Cardiac septum (tissue), 1 donor: Measurements from ENCODE around the gene MAN2A1. TPM values are rescaled to one million over a fixed set of nuclear protein-coding genes. Genes with fewer than 3 reads are reported as not detected.

Source experiments
- DNase-seq: peaks from one replicate; pipeline ENCODE4 v3.0.0-alpha.2; 2020; ENCODE audit warnings: low spot score
- intact Hi-C: fragments of 100-400 bp; cut with DNase I; formaldehyde crosslinking; loops from one replicate; pipeline ENCODE4 v1.14.0; 2022
- total RNA-seq: library from RNA; stranded (reverse); fragmentation: NEBNext Ultra II Directional; extraction: Animal tissue kit (Norgen Biotek cat#: 25700); gene quantifications from one replicate; pipeline ENCODE4 v1.2.1, GENCODE V29; 2021
- donor health status: DM: no; HTN: no; CAD: no.

The MAN2A1 gene
- total RNA-seq, 1 donor from 2014 or later, result 9.9 TPM

DNA sequence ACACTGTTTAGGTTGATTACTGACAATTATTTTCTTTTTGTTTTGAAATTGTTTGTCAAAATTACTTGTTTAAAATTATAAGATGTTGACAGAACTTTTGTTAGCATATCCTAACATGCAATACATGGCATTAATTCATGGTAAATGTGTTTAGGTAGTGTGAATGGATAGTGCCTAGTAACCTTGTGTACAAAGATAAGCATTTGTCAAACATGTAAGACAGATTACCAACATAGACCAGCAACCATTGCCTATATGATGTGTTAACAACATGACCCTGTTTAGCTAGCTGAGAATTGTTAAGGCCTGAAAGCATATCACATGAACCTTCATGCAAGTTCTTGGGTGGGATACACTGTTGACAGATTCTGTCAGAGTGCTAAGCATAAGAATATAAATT is 13.4 kb downstream of the MAN2A1 start:
- DNase-seq, result no peak
- intact Hi-C loops, result no loop called here

DNA sequence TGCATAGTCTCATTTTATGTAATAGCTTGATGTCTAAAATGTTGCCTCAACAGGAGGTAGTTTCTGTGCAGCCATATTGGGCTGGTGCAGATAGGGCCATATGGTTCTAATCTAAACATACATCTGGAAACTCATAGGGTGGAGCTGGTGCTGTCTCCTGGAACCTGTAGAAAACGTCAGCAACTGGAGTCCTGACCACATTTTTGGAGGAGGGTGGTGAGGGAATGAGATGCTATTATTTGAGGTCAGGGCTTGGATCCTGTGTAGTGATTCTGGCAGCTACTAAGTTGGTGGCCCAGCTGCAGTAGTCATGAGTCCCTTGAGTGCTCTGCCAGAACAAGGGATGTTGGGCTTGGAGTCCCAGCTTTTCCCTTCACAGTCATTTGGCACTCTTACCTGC is 14.1 kb downstream of the MAN2A1 start:
- no peak for DNase-seq
- intact Hi-C loops, result no loop called here

DNA sequence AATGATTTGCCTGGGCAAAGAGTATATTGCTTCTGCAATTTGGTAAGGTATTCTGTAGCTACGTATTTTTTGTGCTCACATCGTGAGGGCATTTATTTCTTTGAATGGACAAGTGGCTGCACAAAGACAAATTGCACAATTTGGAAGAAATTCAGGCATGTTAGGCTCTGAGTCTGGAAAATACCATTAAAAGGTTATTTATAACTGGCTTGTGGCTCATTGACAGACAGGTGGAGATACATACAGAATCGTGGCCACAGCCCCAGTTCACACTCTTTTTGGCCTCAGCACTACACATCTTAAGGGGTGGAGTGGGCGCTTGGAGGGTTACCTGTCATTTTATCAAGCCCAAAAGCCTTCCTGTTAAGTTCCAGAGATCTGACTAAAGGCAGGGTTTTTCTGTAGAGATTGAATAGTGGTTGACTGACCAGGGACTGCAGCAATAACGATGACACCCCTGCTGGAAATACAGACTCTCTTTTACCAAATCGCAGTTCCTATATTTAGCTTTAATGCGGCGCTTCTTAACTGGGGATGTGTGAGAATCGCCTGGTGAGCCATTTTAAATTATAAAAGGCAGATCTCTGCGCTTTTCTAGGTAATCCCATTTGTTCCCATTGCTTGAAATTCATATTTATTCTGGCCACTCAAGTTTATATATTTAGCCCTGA is 14.7 kb downstream of the MAN2A1 start:
- intact Hi-C loops, result no loop called here
- no peak for DNase-seq

DNA sequence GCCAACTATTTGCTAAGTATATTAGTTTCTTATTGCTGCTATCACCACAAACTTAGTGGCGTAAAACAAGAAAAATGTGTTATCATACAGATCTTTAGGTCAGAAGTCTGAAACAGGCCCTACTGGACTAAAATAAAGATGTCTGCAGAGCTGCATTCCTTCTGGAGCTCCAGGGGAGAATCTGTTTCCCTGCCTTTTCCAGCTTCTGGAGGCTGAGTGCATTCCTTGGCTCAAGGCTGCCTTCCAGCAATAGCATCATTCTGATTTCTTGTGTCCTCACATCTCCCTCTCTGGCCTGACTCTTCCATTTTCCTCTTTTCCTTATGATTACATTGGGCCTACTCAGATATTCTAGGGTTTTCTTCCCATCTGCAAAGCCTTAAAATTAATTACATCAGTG is 15.9 kb downstream of the MAN2A1 start:
- intact Hi-C loops, result no loop called here
- DNase-seq, result no peak

DNA sequence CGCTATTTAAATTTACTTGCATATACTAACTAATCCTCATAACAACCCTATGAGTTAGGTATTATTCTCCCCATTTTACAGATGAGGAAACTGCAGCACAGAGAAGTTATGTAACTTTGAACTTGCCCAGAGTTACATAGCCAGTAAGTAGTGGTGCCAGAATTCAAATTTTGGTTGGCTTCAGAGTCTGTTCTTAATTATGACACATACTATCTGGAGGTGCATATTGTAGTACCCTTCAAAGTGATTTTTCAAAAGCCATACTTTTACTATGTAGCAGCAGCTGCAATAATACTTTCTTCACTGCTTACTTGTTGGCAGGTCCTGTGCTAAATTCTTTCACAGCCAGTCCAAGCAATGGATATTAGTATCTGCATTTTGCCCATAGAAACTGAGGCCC is 16.4 kb downstream of the MAN2A1 start:
- no peak for DNase-seq
- intact Hi-C loops, result no loop called here

DNA sequence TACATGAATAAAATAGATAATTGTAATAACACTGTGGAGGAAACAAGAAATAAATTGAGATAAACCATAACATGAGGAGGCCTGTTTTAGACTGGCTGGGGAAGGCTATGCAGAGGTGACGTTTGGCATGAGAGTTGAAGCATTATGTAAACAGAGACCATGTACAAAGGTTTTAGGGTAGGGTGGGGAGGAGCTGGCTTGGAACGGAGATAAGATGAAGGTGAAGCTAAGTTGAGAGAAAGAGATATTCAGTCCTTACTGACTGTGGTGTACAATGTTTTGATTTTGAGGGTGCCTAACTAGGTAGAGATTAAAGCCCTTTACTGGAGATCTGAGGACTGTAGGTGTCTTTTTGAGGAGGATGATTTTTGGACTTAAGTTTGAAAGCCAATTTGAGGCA is 17.8 kb downstream of the MAN2A1 start:
- intact Hi-C loops, result no loop called here
- no peak for DNase-seq

DNA sequence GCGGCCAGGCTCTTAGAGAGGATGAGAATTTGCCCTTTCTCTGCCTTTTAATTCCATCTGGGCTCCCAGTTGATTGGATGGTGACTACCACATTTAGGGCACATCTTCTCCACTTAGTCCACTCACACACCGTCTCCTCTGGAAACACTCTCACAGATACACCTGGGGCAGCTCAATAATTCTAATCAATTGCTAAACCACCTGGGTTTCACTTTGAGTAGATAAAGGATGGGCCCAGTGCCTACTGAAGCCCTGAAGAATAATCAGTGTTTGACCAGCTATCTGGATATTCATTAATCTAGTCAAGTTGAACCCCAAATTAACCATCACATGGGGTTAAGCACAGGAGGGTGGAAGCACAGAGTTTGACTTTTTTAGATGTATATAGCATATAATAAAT is 19.1 kb downstream of the MAN2A1 start:
- intact Hi-C loops, result no loop called here

DNA sequence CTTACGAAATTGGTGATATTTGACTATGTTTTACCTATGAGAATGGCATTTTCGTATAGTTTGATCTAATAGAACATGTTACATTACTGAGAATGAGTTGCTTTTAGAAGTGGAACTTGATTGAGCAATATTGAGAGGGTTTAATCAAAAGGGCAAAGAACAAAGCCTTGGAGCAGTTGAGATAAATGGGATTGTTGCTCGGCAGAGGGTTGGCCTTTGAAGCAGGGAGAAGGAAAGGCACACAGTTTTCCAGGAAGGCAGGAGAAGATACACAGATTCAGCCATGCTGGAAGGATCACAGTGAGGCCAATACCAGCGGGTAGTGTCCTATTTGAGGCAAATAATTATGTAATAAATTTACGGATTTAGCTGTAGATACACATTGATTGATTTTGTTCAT is 19.5 kb downstream of the MAN2A1 start:
- intact Hi-C loops, result no loop called here
- no peak for DNase-seq

More for the DNA sequence above, 19.1 kb downstream of the MAN2A1 start:
- DNase-seq, result no peak

DNA sequence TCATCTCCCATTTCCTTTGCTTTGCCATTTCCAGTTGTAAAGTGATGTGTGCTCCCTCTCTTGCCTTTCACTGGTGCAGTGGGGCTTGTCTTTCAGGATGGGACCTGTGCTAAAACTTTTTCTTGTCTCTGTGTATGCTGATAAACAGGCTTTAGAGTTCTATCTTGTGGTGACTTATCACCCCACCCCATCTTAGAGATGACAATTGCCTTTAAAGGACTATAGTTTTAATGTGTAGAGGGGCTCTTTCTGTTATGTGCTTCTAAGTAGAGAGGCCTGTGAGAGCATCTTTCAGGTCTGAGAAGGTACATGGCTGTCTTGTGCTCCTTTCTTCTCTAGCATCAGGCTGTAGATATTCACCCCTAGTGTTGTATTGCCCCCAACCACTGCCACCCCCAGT is 21.9 kb downstream of the MAN2A1 start:
- intact Hi-C loops, result no loop called here

DNA sequence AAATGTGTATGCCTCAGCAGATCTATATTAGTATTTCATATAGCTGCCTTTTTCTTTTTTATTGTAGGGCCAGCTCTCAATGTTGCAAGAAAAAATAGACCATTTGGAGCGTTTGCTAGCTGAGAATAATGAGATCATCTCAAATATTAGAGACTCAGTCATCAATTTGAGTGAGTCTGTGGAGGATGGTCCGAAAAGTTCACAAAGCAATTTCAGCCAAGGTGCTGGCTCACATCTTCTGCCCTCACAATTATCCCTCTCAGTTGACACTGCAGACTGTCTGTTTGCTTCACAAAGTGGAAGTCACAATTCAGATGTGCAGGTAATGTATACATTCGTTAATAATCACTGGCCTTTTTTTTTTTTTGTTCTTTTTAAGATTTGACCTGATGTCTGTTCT is 23.7 kb downstream of the MAN2A1 start:
- DNase-seq, result no peak
- intact Hi-C loops, result no loop called here

More for the DNA sequence above, 21.9 kb downstream of the MAN2A1 start:
- DNase-seq, result no peak

DNA sequence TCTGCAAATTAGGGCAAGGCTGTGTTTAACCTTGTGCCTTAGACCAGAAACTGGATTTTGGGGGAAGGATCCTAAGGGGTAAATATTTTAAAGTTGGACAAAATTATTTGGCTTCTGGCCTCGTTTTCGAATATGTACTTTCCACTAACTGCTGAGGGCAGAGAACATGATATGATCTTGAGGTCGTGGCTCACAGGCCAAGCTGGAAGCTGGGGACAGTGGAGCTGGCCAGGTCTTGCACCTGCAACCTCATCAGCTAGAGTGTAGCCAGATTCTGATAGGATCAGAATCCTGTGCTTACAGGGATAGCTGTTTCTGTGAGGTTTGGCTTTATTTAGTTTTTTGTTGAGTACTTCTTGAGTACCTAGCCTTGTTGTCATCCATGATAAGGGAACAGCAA is 24.9 kb downstream of the MAN2A1 start:
- DNase-seq, result no peak
- intact Hi-C loops, result no loop called here

DNA sequence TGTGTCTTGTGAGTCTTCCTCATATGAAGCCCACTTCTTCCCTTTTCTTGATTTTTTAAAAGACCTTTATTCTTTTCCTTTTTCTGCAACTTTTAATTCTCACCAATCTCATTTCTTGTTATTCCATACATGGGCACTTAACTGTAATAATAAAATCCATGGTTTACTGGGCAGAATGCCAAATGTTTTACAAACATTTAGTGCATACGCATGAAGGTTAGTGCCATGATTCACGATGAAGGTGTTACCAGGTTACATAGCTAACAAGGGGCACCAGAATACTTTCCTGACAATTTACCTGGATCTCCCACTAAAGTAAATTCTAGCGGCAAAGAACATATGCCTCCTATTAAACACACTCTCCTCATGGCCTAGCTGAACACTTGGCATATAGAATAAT is 28.5 kb downstream of the MAN2A1 start:
- DNase-seq, result no peak
- intact Hi-C loops, result no loop called here

DNA sequence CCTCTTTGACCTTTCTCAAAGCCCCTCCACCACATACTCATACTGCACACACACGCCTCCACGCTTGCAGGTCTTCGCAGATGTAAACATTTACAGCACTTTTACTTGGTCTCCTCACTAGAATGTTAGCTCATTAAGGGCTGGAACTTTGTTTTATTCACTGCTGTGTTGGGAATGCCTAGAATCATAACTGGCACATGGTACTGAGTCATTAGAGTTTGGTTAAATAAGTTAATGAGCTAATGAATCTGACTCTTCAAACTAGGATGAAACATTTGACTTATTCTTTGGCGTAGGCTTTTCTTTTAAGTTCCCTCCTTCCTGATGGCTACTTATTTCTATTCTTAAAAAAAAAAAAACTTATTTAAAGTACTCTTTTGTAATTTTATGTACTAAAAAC is 28.9 kb downstream of the MAN2A1 start:
- intact Hi-C loops, result no loop called here
- no peak for DNase-seq

DNA sequence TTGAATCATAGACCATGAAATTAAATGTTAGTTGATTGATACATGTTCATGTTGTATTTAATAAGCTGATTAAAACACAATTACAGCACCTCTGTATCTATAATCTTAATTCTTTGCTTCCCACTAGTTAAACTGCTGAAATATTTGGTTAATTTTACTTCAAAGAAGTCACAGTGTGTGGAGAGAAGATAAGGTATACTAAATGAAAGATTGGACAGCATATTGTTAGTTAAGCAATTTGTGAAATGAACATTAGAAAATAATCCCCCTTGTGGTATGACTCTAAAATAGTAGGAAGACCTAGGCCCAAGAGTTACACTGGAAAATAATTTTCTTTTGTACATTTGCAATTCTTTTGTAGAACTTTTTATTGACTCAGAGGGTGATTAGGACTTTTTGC is 30.3 kb downstream of the MAN2A1 start:
- intact Hi-C loops, result no loop called here

DNA sequence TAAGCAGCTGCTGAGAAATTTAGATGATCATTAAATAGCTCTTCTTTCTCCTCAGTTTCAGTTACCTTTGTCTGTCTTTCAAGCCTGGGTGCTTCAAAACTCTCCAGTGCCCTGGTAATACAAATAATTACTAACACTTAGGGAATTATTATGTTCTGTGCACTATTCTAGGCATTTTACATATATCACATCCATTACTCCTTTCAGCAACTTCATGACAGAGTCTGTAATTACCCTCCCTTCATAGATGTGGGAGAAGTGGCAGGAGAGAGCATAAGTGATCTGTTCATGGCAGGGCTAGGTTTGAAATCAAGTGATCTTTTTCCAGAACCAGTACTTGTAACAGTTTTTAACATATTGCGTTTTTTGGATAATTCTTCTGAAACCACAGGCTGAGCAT is 32.0 kb downstream of the MAN2A1 start:
- DNase-seq, result no peak
- intact Hi-C loops, result no loop called here

More for the DNA sequence above, 30.3 kb downstream of the MAN2A1 start:
- no peak for DNase-seq

DNA sequence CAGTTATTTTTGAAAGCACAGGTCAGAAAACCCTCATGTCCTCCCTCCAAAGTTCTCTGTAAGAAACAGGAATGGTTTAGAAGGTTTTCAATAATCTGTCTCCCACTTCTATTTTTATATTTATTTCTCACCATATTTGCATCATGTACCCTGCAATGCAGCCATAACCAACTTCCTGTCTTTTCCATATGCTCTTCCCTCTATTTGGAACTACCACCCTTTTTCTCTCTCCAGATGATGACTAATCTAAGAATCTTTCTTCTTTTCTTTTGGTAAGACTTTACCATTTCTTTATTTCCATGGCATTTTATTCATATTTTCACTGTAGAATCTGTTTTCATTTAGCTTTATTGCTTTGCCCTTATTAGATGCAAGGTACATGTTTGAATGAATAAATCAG is 33.9 kb downstream of the MAN2A1 start:
- no peak for DNase-seq
- intact Hi-C loops, result no loop called here

DNA sequence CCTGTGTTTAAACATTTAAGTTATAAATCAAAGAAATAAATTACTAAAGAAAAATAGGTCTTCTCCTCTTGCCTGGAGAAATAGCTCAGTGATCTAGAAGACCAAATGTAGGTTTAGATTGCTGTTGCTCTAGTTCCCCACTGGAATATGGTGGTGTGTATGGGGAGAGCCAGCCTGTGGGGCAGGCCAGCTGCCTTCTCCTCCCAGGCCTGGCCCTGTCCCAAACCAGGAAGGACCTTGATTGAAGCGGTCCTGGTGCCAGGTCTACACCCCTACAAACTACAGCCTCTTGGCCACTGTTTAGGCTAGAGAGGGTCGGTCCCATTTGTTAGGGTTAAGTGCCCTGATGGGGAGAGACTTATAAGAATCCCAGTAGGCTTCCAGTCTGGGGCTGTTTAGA is 35.4 kb downstream of the MAN2A1 start:
- DNase-seq, result no peak
- intact Hi-C loops, result no loop called here

DNA sequence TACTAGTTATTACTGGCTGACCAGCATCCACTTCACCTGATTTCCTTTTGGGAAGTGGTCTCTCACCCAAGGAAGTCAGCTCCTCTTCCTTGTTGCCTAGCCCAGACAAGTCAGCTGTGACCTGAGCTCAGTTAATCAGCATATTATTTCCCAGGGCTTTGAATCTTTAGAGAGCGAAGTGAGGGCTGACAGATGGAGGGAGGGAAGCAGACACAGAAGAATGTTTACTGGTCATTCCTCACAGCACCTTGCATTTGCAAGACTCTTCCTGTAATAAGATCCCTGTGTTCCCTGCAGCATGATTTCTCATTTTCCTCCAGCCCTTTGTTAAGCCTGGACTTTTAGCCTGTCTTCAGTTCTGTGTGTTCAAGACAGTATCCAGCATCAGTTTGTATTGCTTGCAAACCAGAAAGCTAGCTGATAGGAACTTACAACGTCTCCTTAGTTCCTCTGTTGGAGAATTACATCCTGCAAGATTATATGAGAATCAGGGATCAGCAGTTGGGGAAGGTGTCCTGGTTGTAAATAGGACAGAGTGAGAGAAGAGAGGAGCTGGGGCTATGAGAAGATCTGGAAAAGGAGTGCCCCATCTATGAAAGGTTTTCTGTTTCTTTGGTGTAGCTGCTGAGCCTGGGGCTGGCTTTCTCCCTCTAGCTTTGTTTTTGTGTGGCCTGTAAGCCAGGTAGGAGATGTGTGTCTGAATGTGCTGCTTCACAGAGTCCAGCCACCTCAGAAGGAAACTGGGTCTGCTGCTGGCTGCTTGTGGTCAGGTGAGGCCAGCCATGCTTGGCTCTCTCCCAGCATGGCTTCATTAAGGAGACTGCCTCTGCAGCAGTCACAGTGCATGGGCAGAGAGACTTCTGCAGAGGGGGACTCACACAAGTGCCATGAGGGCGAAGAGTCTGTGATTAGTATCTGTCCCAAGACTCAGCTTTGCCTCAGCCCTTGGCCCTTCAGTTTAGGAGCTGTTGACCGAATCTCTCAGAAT is 50.3 kb downstream of the MAN2A1 start:
- no peak for DNase-seq
- intact Hi-C loops, result no loop called here

DNA sequence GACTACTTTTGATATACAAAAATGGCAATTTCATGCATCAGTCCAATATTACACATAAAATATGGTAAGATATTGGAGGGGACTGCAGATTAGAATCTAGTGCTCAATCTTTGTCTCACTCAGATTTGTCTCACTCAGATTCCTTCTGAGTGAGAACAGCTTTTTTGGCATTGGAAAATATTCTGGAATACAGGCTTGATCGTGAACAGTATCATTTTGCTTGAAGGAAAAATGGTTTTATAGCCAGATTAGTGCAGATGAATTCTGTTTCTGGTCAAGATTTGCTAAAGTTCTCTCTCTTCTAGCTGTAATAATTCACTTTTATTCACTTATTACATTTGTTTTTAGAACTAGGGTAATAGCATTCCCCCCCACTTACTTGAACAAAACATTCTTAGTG is 51.2 kb downstream of the MAN2A1 start:
- no peak for DNase-seq
- intact Hi-C loops, result no loop called here

DNA sequence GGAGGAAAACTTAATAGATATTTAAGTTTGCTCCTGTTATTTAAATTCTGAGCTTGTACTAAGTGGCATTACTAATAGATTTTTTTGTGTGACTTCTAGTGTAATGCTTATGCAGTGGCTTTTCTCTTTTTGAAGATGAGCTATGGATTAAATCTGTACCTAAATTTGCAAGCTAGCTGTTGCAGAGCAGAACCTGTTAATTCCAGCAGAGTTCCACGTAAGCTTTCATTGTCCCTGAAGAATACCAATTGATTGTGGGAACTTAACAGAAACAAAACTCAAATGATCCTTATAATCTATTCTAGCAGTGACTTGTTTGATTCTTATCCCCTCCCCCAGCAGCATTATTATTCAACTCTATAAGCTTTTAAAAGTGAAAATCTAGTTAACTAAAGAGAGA is 51.7 kb downstream of the MAN2A1 start:
- intact Hi-C loops, result no loop called here

DNA sequence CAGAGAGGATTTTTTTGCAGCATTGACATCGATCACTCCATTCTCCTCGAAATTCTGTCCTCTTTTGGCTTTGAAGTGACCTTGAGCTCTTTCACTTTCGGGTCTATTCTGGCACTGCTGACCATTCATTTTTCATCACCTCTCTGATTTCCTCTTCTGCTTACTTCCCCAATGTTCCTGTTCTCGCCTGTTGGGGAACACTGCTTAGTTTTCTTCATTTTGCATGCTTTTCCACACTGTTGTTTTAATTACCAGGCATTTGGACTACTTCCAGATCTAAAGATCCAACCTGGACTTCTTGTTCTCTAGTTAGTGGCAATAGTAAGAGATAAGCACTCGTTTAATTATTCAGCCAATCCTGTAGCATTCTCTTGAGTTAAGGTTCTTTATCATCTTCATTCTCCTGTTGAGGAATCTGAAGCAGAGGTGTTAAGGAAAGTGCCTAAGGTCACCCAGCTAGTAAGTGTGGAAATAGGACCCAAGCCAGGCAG is 53.4 kb downstream of the MAN2A1 start:
- intact Hi-C loops, result no loop called here
- no peak for DNase-seq

More for the DNA sequence above, 51.7 kb downstream of the MAN2A1 start:
- no peak for DNase-seq
